H9 (cell line): Measurements from ENCODE around the gene CAT. TPM values are rescaled to one million over a fixed set of nuclear protein-coding genes. Genes with fewer than 3 reads are reported as not detected.

ENCODE experiments used
- DNase-seq: peaks from one replicate; pipeline ENCODE4 v3.0.0-alpha.2; 2017
- H2AFZ ChIP-seq: one replicate; pipeline ENCODE4 v1.6.1; 2013; ENCODE audit warnings: mild to moderate bottlenecking, low read length, control low read depth, moderate library complexity
- H2AK5ac ChIP-seq: 2 replicates; pipeline ENCODE4 v1.6.1; 2013; ENCODE audit warnings: low read length, control low read depth, mixed read lengths; ENCODE audit not compliant: insufficient read length
- H2BK120ac ChIP-seq: one replicate; pipeline ENCODE4 v1.6.1; 2013; ENCODE audit warnings: low read depth, mild to moderate bottlenecking, low read length, control low read depth, inconsistent platforms; ENCODE audit not compliant: poor library complexity, severe bottlenecking
- H2BK12ac ChIP-seq: 2 replicates; pipeline ENCODE4 v1.6.1; 2013; ENCODE audit warnings: low read length, control low read depth, mixed read lengths, low read depth; ENCODE audit not compliant: insufficient read length
- H2BK15ac ChIP-seq: 2 replicates; pipeline ENCODE4 v1.6.1; 2013; ENCODE audit warnings: low read depth, low read length, control low read depth
- H2BK20ac ChIP-seq: one replicate; pipeline ENCODE4 v1.6.1; 2013; ENCODE audit warnings: low read depth, mild to moderate bottlenecking, low read length, control low read depth, inconsistent platforms; ENCODE audit not compliant: poor library complexity, severe bottlenecking
- H2BK5ac ChIP-seq: 2 replicates; pipeline ENCODE4 v1.6.1; 2013; ENCODE audit warnings: low read length, control low read depth, mixed read lengths; ENCODE audit not compliant: insufficient read length
- H3K14ac ChIP-seq: 2 replicates; pipeline ENCODE4 v1.6.1; 2013; ENCODE audit warnings: low read length, control low read depth; ENCODE audit not compliant: insufficient read depth
- H3K18ac ChIP-seq: 2 replicates; pipeline ENCODE4 v1.6.1; 2013; ENCODE audit warnings: low read depth, mild to moderate bottlenecking, mixed read lengths, low read length, control low read depth; ENCODE audit not compliant: insufficient read length
- H3K23ac ChIP-seq: 2 replicates; pipeline ENCODE4 v1.6.1; 2013; ENCODE audit warnings: low read length, control low read depth, mixed read lengths, low read depth; ENCODE audit not compliant: insufficient read length
- H3K23me2 ChIP-seq: 2 replicates; pipeline ENCODE4 v1.6.1; 2013; ENCODE audit warnings: low read depth, mild to moderate bottlenecking, mixed read lengths, low read length, control low read depth; ENCODE audit not compliant: insufficient read length, poor library complexity, severe bottlenecking
- H3K27ac ChIP-seq: 2 replicates; pipeline ENCODE4 v1.5.1; 2013; ENCODE audit warnings: low read length, control low read depth, mixed read lengths, low read depth; ENCODE audit not compliant: insufficient read length
- H3K27me3 ChIP-seq: 2 replicates; pipeline ENCODE4 v1.6.1; 2013; ENCODE audit warnings: low read length, control low read depth, inconsistent platforms; ENCODE audit not compliant: insufficient read depth
- H3K4ac ChIP-seq: 2 replicates; pipeline ENCODE4 v1.6.1; 2013; ENCODE audit warnings: low read depth, mild to moderate bottlenecking, control low read depth, inconsistent platforms, low read length, moderate library complexity
- H3K4me1 ChIP-seq: 2 replicates; pipeline ENCODE4 v1.6.1; 2013; ENCODE audit warnings: low read length, control low read depth, inconsistent platforms; ENCODE audit not compliant: insufficient read depth
- H3K4me2 ChIP-seq: 2 replicates; pipeline ENCODE4 v1.6.1; 2013; ENCODE audit warnings: low read length, control low read depth, mixed read lengths; ENCODE audit not compliant: insufficient read length, insufficient read depth
- H3K56ac ChIP-seq: 2 replicates; pipeline ENCODE4 v1.6.1; 2013; ENCODE audit warnings: low read depth, mild to moderate bottlenecking, mixed read lengths, low read length, control low read depth; ENCODE audit not compliant: insufficient read length
- H3K79me1 ChIP-seq: 2 replicates; pipeline ENCODE4 v1.6.1; 2013; ENCODE audit warnings: low read depth, mild to moderate bottlenecking, moderate library complexity, low read length, control low read depth, inconsistent platforms; ENCODE audit not compliant: insufficient read depth, poor library complexity, severe bottlenecking
- H3K79me2 ChIP-seq: 2 replicates; pipeline ENCODE4 v1.6.1; 2013; ENCODE audit warnings: low read length, control low read depth, inconsistent platforms; ENCODE audit not compliant: insufficient read depth
- H3K9ac ChIP-seq: 2 replicates; pipeline ENCODE4 v1.6.1; 2013; ENCODE audit warnings: low read length, control low read depth, mixed read lengths; ENCODE audit not compliant: insufficient read length; ENCODE audit errors: extremely low read depth
- H3K9me3 ChIP-seq: one replicate; pipeline ENCODE4 v1.6.1; 2013; ENCODE audit warnings: low read depth, low read length, inconsistent platforms; ENCODE audit not compliant: control insufficient read depth
- H3T11ph ChIP-seq: one replicate; pipeline ENCODE4 v1.6.1; 2013; ENCODE audit warnings: mild to moderate bottlenecking, low read length, control low read depth, inconsistent platforms
- H4K20me1 ChIP-seq: one replicate; pipeline ENCODE4 v1.6.1; 2013; ENCODE audit not compliant: control insufficient read depth, insufficient read length, insufficient read depth
- H4K5ac ChIP-seq: 2 replicates; pipeline ENCODE4 v1.6.1; 2013; ENCODE audit warnings: low read depth, mild to moderate bottlenecking, mixed read lengths, low read length, control low read depth; ENCODE audit not compliant: insufficient read length
- H4K8ac ChIP-seq: replicated peaks from 2 replicates; pipeline ENCODE4 v1.6.1; 2013; ENCODE audit warnings: low read length, control low read depth, mixed read lengths, low read depth; ENCODE audit not compliant: insufficient read length
- H4K91ac ChIP-seq: 2 replicates; pipeline ENCODE4 v1.6.1; 2013; ENCODE audit warnings: low read depth, mild to moderate bottlenecking, moderate library complexity, mixed read lengths, low read length, control low read depth; ENCODE audit not compliant: insufficient read length
- H3K27ac Mint-ChIP-seq, 3 experiments: 2 replicates in 2 of 3; 3 replicates in 1 of 3; pipeline ENCODE4 v1.8.0; 2020 to 2021; ENCODE audit warnings: mixed read lengths in 3 of 3, mild to moderate bottlenecking in 1 of 3, moderate library complexity in 1 of 3
- H3K27me3 Mint-ChIP-seq: 2 replicates; pipeline ENCODE4 v1.8.0; 2021; ENCODE audit warnings: low read depth, mild to moderate bottlenecking, moderate library complexity, mixed read lengths
- H3K36me3 Mint-ChIP-seq, 3 experiments: 2 replicates in 2 of 3; 3 replicates in 1 of 3; pipeline ENCODE4 v1.8.0; 2020 to 2021; ENCODE audit warnings: low read depth in 3 of 3, mixed read lengths in 3 of 3; ENCODE audit not compliant: insufficient read depth in 1 of 3
- H3K4me1 Mint-ChIP-seq, 2 experiments: 2 replicates each; pipeline ENCODE4 v1.8.0; 2020; ENCODE audit warnings: mixed read lengths in 2 of 2
- H3K4me3 Mint-ChIP-seq, 2 experiments: 2 replicates in 1 of 2; 3 replicates in 1 of 2; pipeline ENCODE4 v1.8.0; 2020 to 2021; ENCODE audit warnings: mild to moderate bottlenecking in 2 of 2, mixed read lengths in 2 of 2, moderate library complexity in 1 of 2
- H3K9me3 Mint-ChIP-seq, 2 experiments: 2 replicates in 1 of 2; 3 replicates in 1 of 2; pipeline ENCODE4 v1.8.0; 2020; ENCODE audit warnings: mild to moderate bottlenecking in 2 of 2, mixed read lengths in 2 of 2, moderate library complexity in 1 of 2
- WGBS: extraction: QIAGEN DNeasy Blood & Tissue Kit; methylation state at CpG from one replicate; pipeline ENCODE4 v1.1.7; 2013; ENCODE audit warnings: missing lambda C conversion rate, low lambda C conversion rate, mixed read lengths; ENCODE audit not compliant: insufficient read length; ENCODE audit errors: extremely low coverage; 5-methylcytosine and 5-hydroxymethylcytosine counted together
- total RNA-seq: library from RNA; stranded (reverse); gene quantifications from 2 replicates; pipeline ENCODE4 v1.2.1, GENCODE V29; 2021
- TF ChIP-seq, protein P1 (sequence below): fragments of 200-600 bp; sonication (generic); conservative IDR thresholded peaks from 3 replicates; pipeline ENCODE4 v1.8.0; 2021; ENCODE audit warnings: antibody characterized with exemption, mild to moderate bottlenecking

CAT gene
- total RNA-seq, 1 experiment from 2014 or later = 9.9 TPM

DNA sequence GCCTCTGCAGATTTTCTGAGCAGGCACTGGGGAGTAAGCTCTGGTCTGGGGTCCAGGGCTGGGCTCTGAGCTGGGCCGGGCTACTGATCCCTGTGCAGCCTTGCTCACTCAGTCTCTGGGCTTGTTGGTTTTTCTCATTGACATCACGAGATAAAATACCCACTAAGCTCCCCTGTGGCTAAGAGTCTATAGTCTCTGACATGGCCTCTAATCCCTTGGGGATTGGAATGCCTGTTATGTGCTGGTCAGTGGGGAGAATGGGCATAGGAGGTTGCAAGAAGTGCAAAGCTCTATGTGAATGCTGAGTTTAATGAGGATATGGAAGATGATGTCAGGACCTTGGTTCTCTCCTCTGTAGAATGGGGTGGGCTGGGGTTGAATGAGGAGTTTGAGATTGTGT, 51.6 kb downstream of the CAT start:
- Histone ChIP-seq H3K9me3 (no peaks in the 10 kb centered on the region), H3K14ac (no peak overlapping the region), H2AK5ac (no peak overlapping the region), H2AFZ (no peak overlapping the region), H3K18ac (no peak overlapping the region), H2BK15ac (no peak overlapping the region), H4K20me1 (no peaks in the 10 kb centered on the region), H2BK120ac (no peak overlapping the region), H3K4me2 (no peak overlapping the region), H3K27me3 (no peaks in the 10 kb centered on the region), H2BK5ac (no peak overlapping the region), H3K56ac (no peak overlapping the region), H4K91ac (no peak overlapping the region), H3K79me2 (no peaks in the 10 kb centered on the region), H3T11ph (no peak overlapping the region), H3K23me2 (no peaks in the 10 kb centered on the region), H3K4me1 (no peaks in the 10 kb centered on the region), H2BK12ac (no peak overlapping the region), H4K5ac (no peak overlapping the region), H3K27ac (no peak overlapping the region), H4K8ac (no peak overlapping the region), H2BK20ac (no peak overlapping the region), H3K9ac (no peak overlapping the region), H3K4ac (no peak overlapping the region), H3K79me1 (no peaks in the 10 kb centered on the region), H3K23ac (no peak overlapping the region)
- Mint-ChIP-seq H3K9me3 (no peaks in the 10 kb centered on the region; a peak in 1 of 5 replicates), H3K36me3 (no peaks in the 10 kb centered on the region), H3K4me3 (no peak overlapping the region), H3K4me1 (peaks cover 4 to 9% of the 10 kb centered on the region in 2 experiments), H3K27ac (no peak overlapping the region), H3K27me3 (peaks cover 4% of the 10 kb centered on the region)
- DNase-seq = no peak
- TF ChIP-seq, protein P1, sequence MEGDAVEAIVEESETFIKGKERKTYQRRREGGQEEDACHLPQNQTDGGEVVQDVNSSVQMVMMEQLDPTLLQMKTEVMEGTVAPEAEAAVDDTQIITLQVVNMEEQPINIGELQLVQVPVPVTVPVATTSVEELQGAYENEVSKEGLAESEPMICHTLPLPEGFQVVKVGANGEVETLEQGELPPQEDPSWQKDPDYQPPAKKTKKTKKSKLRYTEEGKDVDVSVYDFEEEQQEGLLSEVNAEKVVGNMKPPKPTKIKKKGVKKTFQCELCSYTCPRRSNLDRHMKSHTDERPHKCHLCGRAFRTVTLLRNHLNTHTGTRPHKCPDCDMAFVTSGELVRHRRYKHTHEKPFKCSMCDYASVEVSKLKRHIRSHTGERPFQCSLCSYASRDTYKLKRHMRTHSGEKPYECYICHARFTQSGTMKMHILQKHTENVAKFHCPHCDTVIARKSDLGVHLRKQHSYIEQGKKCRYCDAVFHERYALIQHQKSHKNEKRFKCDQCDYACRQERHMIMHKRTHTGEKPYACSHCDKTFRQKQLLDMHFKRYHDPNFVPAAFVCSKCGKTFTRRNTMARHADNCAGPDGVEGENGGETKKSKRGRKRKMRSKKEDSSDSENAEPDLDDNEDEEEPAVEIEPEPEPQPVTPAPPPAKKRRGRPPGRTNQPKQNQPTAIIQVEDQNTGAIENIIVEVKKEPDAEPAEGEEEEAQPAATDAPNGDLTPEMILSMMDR = no peak
- whole genome bisulfite sequencing = no CpG with 5 or more reads among the region's 2 CpGs
